Measurements from ENCODE around the gene ELK4.

The ELK4 gene

GRCh38 chr1:205626216-205626615 lies 5.6 kb downstream of the ELK4 start:
- no peak for DNase-seq

GRCh38 chr1:205623646-205624045 lies 8.2 kb downstream of the ELK4 start:
- DNase-seq = no peak

GRCh38 chr1:205620269-205620668 lies 11.5 kb downstream of the ELK4 start:
- DNase-seq = no peak

GRCh38 chr1:205619376-205619775 lies 12.4 kb downstream of the ELK4 start:
- DNase-seq = no peak

- no peak for DNase-seq
Observed at GRCh38 chr1:205616563-205617293, 15.1 kb downstream of the ELK4 start.

GRCh38 chr1:205615789-205616188 lies 16.0 kb downstream of the ELK4 start:
- no peak for DNase-seq

- no peak for DNase-seq
Observed at GRCh38 chr1:205613854-205614412, 17.9 kb downstream of the ELK4 start.

- DNase-seq = no peak
Observed at GRCh38 chr1:205612556-205612955, 19.3 kb downstream of the ELK4 start.

GRCh38 chr1:205612104-205612503 lies 19.7 kb downstream of the ELK4 start:
- no peak for DNase-seq

- DNase-seq = no peak
Observed at GRCh38 chr1:205610901-205611466, 20.8 kb downstream of the ELK4 start.

- no peak for DNase-seq
Observed at GRCh38 chr1:205610036-205610435, 21.8 kb downstream of the ELK4 start.

GRCh38 chr1:205604825-205605505 lies 26.8 kb downstream of the ELK4 start:
- no peak for DNase-seq

GRCh38 chr1:205604059-205604458 lies 27.8 kb downstream of the ELK4 start:
- no peak for DNase-seq

- no peak for DNase-seq
Observed at GRCh38 chr1:205601205-205601604, 30.6 kb downstream of the ELK4 start.

- DNase-seq = no peak
Observed at GRCh38 chr1:205600085-205600484, 31.7 kb downstream of the ELK4 start.

GRCh38 chr1:205599669-205600042 lies 32.2 kb downstream of the ELK4 start:
- no peak for DNase-seq

GRCh38 chr1:205598841-205599668 lies 32.8 kb downstream of the ELK4 start:
- no peak for DNase-seq

- no peak for DNase-seq
Observed at GRCh38 chr1:205597691-205598314, 34.0 kb downstream of the ELK4 start.

- no peak for DNase-seq
Observed at GRCh38 chr1:205596876-205597275, 34.9 kb downstream of the ELK4 start.

GRCh38 chr1:205595861-205596260 lies 36.0 kb downstream of the ELK4 start:
- no peak for DNase-seq

- no peak for DNase-seq
Observed at GRCh38 chr1:205595435-205595834, 36.4 kb downstream of the ELK4 start.

GRCh38 chr1:205594846-205595245 lies 37.0 kb downstream of the ELK4 start:
- no peak for DNase-seq

GRCh38 chr1:205593967-205594366 lies 37.8 kb downstream of the ELK4 start:
- DNase-seq = no peak

All from NCI-H1930 (cell line).